GM12878 (cell line): ENCODE results near the gene FAM234A. TPM values are rescaled to one million over a fixed set of nuclear protein-coding genes. Genes with fewer than 3 reads are reported as not detected.
A peak's percentile ranks its signal among the peaks of the same experiment; 100 is the strongest.

Experiments
- ASH2L ChIP-seq: fragments of 300-600, 200-600 bp; sonication (generic); IDR thresholded peaks from 2 replicates; pipeline ENCODE4 v1.6.1; 2017; ENCODE audit warnings: low read depth, mild to moderate bottlenecking, borderline replicate concordance
- BACH1 ChIP-seq: fragments of 450-650 bp; IDR thresholded peaks from 2 replicates; pipeline ENCODE4 v1.6.1; 2017; ENCODE audit warnings: mild to moderate bottlenecking, borderline replicate concordance
- BMI1 ChIP-seq: fragments of 450-650 bp; IDR thresholded peaks from 2 replicates; pipeline ENCODE4 v1.6.1; 2016; ENCODE audit warnings: mild to moderate bottlenecking, moderate library complexity, borderline replicate concordance
- CBX3 ChIP-seq: fragments of 200-600 bp; sonication (generic); IDR thresholded peaks from 2 replicates; pipeline ENCODE4 v1.6.1; 2016; ENCODE audit warnings: low read depth, borderline replicate concordance
- EP300 ChIP-seq, 2 experiments: fragments of 150-350 bp in 1 of 2; IDR thresholded peaks; 2 replicates each; pipeline ENCODE4 v1.6.1; 2011 to 2012; ENCODE audit warnings: low read depth in 2 of 2, low read length in 2 of 2, borderline replicate concordance in 1 of 2, improper control_type of control experiment in 1 of 2, inconsistent platforms in 1 of 2; ENCODE audit not compliant: control insufficient read depth in 1 of 2
- MEF2A ChIP-seq: IDR thresholded peaks from 2 replicates; pipeline ENCODE4 v1.6.1; 2011; ENCODE audit warnings: low read depth, mild to moderate bottlenecking, low read length, moderate library complexity; ENCODE audit not compliant: insufficient read depth
- NFYB ChIP-seq: IDR thresholded peaks from 2 replicates; pipeline ENCODE4 v1.6.1; 2011; ENCODE audit warnings: low read depth, mild to moderate bottlenecking, low read length, improper control_type of control experiment, moderate library complexity; ENCODE audit not compliant: insufficient read depth
- NRF1 ChIP-seq: conservative IDR thresholded peaks from 2 replicates; pipeline ENCODE4 v1.6.1; 2011; ENCODE audit warnings: mild to moderate bottlenecking, low read depth, low read length, improper control_type of control experiment
- STAT1 ChIP-seq: fragments of 450-650 bp; conservative IDR thresholded peaks from 2 replicates; pipeline ENCODE4 v1.6.1; 2014; ENCODE audit warnings: antibody characterized with exemption, mild to moderate bottlenecking
- TCF7 ChIP-seq: IDR thresholded peaks from 2 replicates; pipeline ENCODE4 v1.6.1; 2014; ENCODE audit warnings: antibody characterized with exemption, borderline replicate concordance
- ZNF207 ChIP-seq: fragments of 450-650 bp; IDR thresholded peaks from 2 replicates; pipeline ENCODE4 v1.6.1; 2014; ENCODE audit warnings: antibody characterized with exemption, mild to moderate bottlenecking, borderline replicate concordance
- polyA plus RNA-seq, 11 experiments: library from polyadenylated mRNA; depleted of rRNA in 4 of 11; unstranded in 6 of 11; stranded (reverse) in 5 of 11; fragments of >200 nt; fragmentation: Nextera tagmentation in 4 of 11; fragmentation: Illumina TruSeq in 1 of 11; extraction: Ambion mirVana in 4 of 11; extraction: Trizol in 1 of 11; gene quantifications; 1 replicate in 1 of 11; 2 replicates in 10 of 11; pipeline versions ENCODE4 v1.2.1 to v1.2.3, GENCODE V29; 2011 to 2016; ENCODE audit warnings: inconsistent platforms in 2 of 11, missing spikeins in 2 of 11, low read depth in 1 of 11
- total RNA-seq, 4 experiments: library from RNA; depleted of rRNA in 3 of 4; stranded (reverse); fragments of >200 nt in 3 of 4; fragmentation: Illumina TruSeq in 1 of 4; extraction: Trizol in 1 of 4; gene quantifications; 2 replicates each; pipeline versions ENCODE4 v1.2.1 to v1.2.3, GENCODE V29; 2013 to 2021
- TF ChIP-seq, protein P1 (sequence below): IDR thresholded peaks from 2 replicates; pipeline ENCODE4 v1.6.1; 2012; ENCODE audit warnings: mild to moderate bottlenecking, low read depth, low read length
- TF ChIP-seq, protein P2 (sequence below): IDR thresholded peaks from 2 replicates; pipeline ENCODE4 v1.6.1; 2011; ENCODE audit warnings: low read depth, mild to moderate bottlenecking, low read length, moderate library complexity, borderline replicate concordance; ENCODE audit errors: extremely low read depth
- TF ChIP-seq, protein P3 (sequence below): fragments of 150-350 bp; IDR thresholded peaks from 2 replicates; pipeline ENCODE4 v1.6.1; 2016; ENCODE audit warnings: low read depth, low read length
- TF ChIP-seq, protein P4 (sequence below): IDR thresholded peaks from 2 replicates; pipeline ENCODE4 v1.6.1; 2011; ENCODE audit warnings: mild to moderate bottlenecking, low read depth, low read length, moderate library complexity; ENCODE audit not compliant: insufficient replicate concordance
- TF ChIP-seq, protein P5 (sequence below): fragments of 150-350 bp; IDR thresholded peaks from 2 replicates; pipeline ENCODE4 v1.6.1; 2014; ENCODE audit warnings: mild to moderate bottlenecking, low read depth, low read length

Gene FAM234A
- total and polyA plus RNA-seq, 10 of the 15 experiments (the other 5 are each of a cell fraction or from before 2014, with no cell fraction given): 1.6 to 37.6 (median 17.3) TPM

DNA sequence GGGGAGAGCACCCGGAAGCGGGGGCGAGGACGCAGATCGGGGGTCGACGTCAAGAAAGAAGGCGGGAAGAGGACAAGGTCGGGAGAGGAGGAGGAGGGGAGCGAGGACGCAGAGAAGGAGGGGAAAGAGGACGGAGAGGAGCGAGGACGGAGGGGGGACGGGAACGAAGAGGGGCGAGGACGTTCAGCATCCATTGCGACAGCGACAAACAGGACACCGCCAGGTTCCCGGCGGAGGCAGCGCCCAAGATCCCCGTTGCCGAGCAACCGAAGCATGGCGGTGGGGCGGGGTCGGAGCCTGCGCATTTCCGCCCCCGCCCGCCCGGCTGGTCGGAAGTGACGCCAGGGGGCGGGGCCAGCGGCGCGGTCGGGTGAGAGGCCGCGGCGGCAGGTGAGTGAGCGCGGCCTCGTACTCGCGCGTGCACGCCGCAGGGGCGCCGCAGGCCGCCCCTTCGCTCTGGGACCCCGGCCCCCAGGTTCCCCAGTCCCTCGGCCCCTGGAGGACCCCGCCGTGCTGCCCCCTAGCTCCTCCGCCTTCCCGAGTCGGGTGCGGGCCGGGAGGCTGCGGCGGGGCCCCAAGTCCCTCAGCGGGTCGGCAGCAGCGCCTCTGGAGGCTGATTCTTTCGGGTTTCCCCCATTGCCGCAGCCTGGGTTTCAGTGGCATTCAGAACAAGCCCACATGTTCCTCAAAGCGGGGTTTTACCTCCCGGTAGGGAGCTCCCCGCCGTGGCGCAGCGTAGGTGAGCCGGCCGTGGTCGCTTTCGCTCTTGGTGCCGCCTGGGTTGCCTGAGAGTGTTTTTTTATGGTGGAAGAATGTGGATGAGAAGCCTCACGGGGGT is at the start of gene FAM234A (continued):
- TF ChIP-seq, protein P1, sequence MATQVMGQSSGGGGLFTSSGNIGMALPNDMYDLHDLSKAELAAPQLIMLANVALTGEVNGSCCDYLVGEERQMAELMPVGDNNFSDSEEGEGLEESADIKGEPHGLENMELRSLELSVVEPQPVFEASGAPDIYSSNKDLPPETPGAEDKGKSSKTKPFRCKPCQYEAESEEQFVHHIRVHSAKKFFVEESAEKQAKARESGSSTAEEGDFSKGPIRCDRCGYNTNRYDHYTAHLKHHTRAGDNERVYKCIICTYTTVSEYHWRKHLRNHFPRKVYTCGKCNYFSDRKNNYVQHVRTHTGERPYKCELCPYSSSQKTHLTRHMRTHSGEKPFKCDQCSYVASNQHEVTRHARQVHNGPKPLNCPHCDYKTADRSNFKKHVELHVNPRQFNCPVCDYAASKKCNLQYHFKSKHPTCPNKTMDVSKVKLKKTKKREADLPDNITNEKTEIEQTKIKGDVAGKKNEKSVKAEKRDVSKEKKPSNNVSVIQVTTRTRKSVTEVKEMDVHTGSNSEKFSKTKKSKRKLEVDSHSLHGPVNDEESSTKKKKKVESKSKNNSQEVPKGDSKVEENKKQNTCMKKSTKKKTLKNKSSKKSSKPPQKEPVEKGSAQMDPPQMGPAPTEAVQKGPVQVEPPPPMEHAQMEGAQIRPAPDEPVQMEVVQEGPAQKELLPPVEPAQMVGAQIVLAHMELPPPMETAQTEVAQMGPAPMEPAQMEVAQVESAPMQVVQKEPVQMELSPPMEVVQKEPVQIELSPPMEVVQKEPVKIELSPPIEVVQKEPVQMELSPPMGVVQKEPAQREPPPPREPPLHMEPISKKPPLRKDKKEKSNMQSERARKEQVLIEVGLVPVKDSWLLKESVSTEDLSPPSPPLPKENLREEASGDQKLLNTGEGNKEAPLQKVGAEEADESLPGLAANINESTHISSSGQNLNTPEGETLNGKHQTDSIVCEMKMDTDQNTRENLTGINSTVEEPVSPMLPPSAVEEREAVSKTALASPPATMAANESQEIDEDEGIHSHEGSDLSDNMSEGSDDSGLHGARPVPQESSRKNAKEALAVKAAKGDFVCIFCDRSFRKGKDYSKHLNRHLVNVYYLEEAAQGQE: no peak
- TF ChIP-seq ASH2L: no peak
- TF ChIP-seq BACH1: peak; percentile 91
- no peak for TF ChIP-seq NFYB
- TF ChIP-seq NRF1: peak; percentile 25; the same call in 1 of the 2 replicates
- TF ChIP-seq EP300 (IDR thresholded peaks at IDR 0.05; ENCODE audit: borderline replicate concordance in 1 of 2, control insufficient read depth in 1 of 2, low read depth in 2 of 2, low read length in 2 of 2): 0 out of 4 replicates have a peak, but pooled peaks of 1 of the 2 experiments have one; percentile 14
- no peak for TF ChIP-seq TCF7
- TF ChIP-seq, protein P2, sequence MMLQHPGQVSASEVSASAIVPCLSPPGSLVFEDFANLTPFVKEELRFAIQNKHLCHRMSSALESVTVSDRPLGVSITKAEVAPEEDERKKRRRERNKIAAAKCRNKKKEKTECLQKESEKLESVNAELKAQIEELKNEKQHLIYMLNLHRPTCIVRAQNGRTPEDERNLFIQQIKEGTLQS: no peak
- TF ChIP-seq ZNF207: peak; percentile 76; the same call in 1 of the 2 replicates
- TF ChIP-seq CBX3: no peak
- peak; percentile 91 for TF ChIP-seq BMI1
- no peak; the same call in 1 of the 2 replicates for TF ChIP-seq STAT1
- TF ChIP-seq, protein P3, sequence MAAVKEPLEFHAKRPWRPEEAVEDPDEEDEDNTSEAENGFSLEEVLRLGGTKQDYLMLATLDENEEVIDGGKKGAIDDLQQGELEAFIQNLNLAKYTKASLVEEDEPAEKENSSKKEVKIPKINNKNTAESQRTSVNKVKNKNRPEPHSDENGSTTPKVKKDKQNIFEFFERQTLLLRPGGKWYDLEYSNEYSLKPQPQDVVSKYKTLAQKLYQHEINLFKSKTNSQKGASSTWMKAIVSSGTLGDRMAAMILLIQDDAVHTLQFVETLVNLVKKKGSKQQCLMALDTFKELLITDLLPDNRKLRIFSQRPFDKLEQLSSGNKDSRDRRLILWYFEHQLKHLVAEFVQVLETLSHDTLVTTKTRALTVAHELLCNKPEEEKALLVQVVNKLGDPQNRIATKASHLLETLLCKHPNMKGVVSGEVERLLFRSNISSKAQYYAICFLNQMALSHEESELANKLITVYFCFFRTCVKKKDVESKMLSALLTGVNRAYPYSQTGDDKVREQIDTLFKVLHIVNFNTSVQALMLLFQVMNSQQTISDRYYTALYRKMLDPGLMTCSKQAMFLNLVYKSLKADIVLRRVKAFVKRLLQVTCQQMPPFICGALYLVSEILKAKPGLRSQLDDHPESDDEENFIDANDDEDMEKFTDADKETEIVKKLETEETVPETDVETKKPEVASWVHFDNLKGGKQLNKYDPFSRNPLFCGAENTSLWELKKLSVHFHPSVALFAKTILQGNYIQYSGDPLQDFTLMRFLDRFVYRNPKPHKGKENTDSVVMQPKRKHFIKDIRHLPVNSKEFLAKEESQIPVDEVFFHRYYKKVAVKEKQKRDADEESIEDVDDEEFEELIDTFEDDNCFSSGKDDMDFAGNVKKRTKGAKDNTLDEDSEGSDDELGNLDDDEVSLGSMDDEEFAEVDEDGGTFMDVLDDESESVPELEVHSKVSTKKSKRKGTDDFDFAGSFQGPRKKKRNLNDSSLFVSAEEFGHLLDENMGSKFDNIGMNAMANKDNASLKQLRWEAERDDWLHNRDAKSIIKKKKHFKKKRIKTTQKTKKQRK: no peak
- TF ChIP-seq MEF2A: 0 out of 2 replicates have a peak, but pooled peaks have one; percentile 47
- TF ChIP-seq, protein P4, sequence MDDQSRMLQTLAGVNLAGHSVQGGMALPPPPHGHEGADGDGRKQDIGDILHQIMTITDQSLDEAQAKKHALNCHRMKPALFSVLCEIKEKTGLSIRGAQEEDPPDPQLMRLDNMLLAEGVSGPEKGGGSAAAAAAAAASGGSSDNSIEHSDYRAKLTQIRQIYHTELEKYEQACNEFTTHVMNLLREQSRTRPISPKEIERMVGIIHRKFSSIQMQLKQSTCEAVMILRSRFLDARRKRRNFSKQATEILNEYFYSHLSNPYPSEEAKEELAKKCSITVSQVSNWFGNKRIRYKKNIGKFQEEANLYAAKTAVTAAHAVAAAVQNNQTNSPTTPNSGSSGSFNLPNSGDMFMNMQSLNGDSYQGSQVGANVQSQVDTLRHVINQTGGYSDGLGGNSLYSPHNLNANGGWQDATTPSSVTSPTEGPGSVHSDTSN: peak; percentile 38
- TF ChIP-seq, protein P5, sequence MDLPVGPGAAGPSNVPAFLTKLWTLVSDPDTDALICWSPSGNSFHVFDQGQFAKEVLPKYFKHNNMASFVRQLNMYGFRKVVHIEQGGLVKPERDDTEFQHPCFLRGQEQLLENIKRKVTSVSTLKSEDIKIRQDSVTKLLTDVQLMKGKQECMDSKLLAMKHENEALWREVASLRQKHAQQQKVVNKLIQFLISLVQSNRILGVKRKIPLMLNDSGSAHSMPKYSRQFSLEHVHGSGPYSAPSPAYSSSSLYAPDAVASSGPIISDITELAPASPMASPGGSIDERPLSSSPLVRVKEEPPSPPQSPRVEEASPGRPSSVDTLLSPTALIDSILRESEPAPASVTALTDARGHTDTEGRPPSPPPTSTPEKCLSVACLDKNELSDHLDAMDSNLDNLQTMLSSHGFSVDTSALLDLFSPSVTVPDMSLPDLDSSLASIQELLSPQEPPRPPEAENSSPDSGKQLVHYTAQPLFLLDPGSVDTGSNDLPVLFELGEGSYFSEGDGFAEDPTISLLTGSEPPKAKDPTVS: no peak
